HL-60 (cell line): ENCODE measurements around the gene ERC2.

Experiments used
- CTCF ChIP-seq: IDR thresholded peaks from one replicate; pipeline ENCODE4 v1.5.1; 2011; ENCODE audit warnings: low read length, control low read depth, inconsistent platforms; ENCODE audit not compliant: insufficient read depth
- GABPA ChIP-seq: IDR thresholded peaks from 2 replicates; pipeline ENCODE4 v1.6.1; 2012; ENCODE audit warnings: low read depth
- POLR2AphosphoS5 ChIP-seq: IDR thresholded peaks from 2 replicates; pipeline ENCODE4 v1.6.1; 2012; ENCODE audit warnings: low read depth
- REST ChIP-seq: IDR thresholded peaks from 2 replicates; pipeline ENCODE4 v1.6.1; 2012; ENCODE audit warnings: low read depth; ENCODE audit not compliant: insufficient replicate concordance
- SPI1 ChIP-seq: IDR thresholded peaks from 2 replicates; pipeline ENCODE4 v1.6.1; 2012; ENCODE audit warnings: low read depth, mild to moderate bottlenecking, borderline replicate concordance

- TF ChIP-seq REST (no peak), CTCF (no peak), POLR2AphosphoS5 (no peak), GABPA (no peak), SPI1 (no peak)
Observed at GRCh38 chr3:56126632-56127031, 341.6 kb downstream of the ERC2 start.
